ENCODE measurements around the gene GNRH2. TPM values are rescaled to one million over a fixed set of nuclear protein-coding genes. Genes with fewer than 3 reads are reported as not detected.
"Not testable (repeated sequence)": the region's sequence is repeated elsewhere in the genome, so short reads cannot be mapped to it uniquely, and the experiment has no call there.

GNRH2 gene
- polyA plus RNA-seq, 1 of the 3 experiments (the other 2 are of a cell fraction), result 0.58 TPM

DNA sequence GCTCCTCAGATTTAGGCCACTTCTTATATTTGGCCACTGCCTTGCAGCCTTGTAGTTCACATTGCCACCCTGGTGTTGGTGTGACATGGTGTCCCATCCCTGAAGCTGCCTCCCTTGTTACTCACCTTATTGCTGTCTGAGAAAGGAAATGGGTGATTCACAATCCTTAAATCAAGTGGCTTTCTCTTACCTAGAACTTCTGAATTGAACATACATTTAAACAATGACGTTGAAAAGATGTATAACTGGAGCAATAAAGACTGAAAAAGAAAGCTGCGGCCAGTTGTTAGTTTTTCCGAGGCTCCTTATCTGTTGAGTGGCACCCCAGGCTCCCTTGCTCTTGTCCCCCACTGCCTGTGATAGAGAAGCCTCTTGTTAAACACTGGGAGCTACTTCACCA lies 28.8 kb upstream of the GNRH2 start:
- no peak overlapping the region for H2AFZ ChIP-seq (ENCODE audit: low read depth)
- H3K9ac ChIP-seq, result no peak overlapping the region
- no peaks in the 10 kb centered on the region for H3K9me3 ChIP-seq
- no peak overlapping the region for H3K4me2 ChIP-seq
- WGBS (ENCODE audit: low lambda C conversion rate), result 92% methylated on average over 3 of the region's 3 CpGs
- DNase-seq, result no peak
- no peak for TF ChIP-seq FOXJ3 (CRISPR knock-in tag; IDR thresholded peaks at IDR 0.05)
- no peak for TF ChIP-seq NRF1 (IDR thresholded peaks at IDR 0.05; ENCODE audit: low read depth, low read length)
- no peak for TF ChIP-seq RXRA (IDR thresholded peaks at IDR 0.05; ENCODE audit: borderline replicate concordance, low read depth)
- TF ChIP-seq EP300 (IDR thresholded peaks at IDR 0.05; ENCODE audit: borderline replicate concordance in 1 of 2, low read depth in 1 of 2, low read length in 1 of 2), result no peak
- no peak for TF ChIP-seq RAD21 (IDR thresholded peaks at IDR 0.05; ENCODE audit: low read length)
- TF ChIP-seq, protein P1, sequence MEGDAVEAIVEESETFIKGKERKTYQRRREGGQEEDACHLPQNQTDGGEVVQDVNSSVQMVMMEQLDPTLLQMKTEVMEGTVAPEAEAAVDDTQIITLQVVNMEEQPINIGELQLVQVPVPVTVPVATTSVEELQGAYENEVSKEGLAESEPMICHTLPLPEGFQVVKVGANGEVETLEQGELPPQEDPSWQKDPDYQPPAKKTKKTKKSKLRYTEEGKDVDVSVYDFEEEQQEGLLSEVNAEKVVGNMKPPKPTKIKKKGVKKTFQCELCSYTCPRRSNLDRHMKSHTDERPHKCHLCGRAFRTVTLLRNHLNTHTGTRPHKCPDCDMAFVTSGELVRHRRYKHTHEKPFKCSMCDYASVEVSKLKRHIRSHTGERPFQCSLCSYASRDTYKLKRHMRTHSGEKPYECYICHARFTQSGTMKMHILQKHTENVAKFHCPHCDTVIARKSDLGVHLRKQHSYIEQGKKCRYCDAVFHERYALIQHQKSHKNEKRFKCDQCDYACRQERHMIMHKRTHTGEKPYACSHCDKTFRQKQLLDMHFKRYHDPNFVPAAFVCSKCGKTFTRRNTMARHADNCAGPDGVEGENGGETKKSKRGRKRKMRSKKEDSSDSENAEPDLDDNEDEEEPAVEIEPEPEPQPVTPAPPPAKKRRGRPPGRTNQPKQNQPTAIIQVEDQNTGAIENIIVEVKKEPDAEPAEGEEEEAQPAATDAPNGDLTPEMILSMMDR (IDR thresholded peaks at IDR 0.05), result no peak
- TF ChIP-seq MEF2A (IDR thresholded peaks at IDR 0.05; ENCODE audit: borderline replicate concordance, low read depth), result no peak
- TF ChIP-seq MXI1 (IDR thresholded peaks at IDR 0.05; ENCODE audit: low read depth, low read length), result no peak
- TF ChIP-seq SIN3A (IDR thresholded peaks at IDR 0.05; ENCODE audit: borderline replicate concordance, low read depth, low read length), result no peak
- no peak for TF ChIP-seq TCF12 (IDR thresholded peaks at IDR 0.05)
- TF ChIP-seq, protein P2, sequence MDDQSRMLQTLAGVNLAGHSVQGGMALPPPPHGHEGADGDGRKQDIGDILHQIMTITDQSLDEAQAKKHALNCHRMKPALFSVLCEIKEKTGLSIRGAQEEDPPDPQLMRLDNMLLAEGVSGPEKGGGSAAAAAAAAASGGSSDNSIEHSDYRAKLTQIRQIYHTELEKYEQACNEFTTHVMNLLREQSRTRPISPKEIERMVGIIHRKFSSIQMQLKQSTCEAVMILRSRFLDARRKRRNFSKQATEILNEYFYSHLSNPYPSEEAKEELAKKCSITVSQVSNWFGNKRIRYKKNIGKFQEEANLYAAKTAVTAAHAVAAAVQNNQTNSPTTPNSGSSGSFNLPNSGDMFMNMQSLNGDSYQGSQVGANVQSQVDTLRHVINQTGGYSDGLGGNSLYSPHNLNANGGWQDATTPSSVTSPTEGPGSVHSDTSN (IDR thresholded peaks at IDR 0.05), result no peak
- ChIA-PET POLR2A (interaction anchor here (0.5 kb wide), 1 partner anchor 224 kb away, joined by 4 read pairs; no protein-coding TSS in a partner anchor), CTCF (interaction anchor here (1.5 kb wide), 1 partner anchor 14 kb away, joined by 6 read pairs; no protein-coding TSS in a partner anchor)
- no peaks in the 10 kb centered on the region for H3K4me1 ChIP-seq (ENCODE audit: control insufficient read depth in 1 of 2, insufficient read depth in 2 of 2, low read depth in 1 of 2, low read length in 1 of 2)
- H3F3A ChIP-seq (replicated peaks; ENCODE audit: insufficient read depth), result peaks cover 6% of the 10 kb centered on the region
- no peaks in the 10 kb centered on the region for H4K20me1 ChIP-seq (ENCODE audit: insufficient read depth)
- H3K79me2 ChIP-seq (ENCODE audit: insufficient read depth), result no peaks in the 10 kb centered on the region
- peaks cover 15 to 33% of the 10 kb centered on the region in 2 experiments for H3K36me3 ChIP-seq (replicated peaks in 1 of 2; ENCODE audit: control insufficient read depth in 1 of 2, insufficient read depth in 2 of 2, low read length in 1 of 2)
- no peak overlapping the region for H3K4me3 ChIP-seq (ENCODE audit: low read depth in 2 of 2, low read length in 1 of 2)
- H3K27me3 ChIP-seq (ENCODE audit: insufficient read depth), result no peaks in the 10 kb centered on the region
- H3K9me2 ChIP-seq, result no peaks in the 10 kb centered on the region
- no peak overlapping the region for H3K27ac ChIP-seq (ENCODE audit: low read depth in 2 of 2, low read length in 1 of 2)

DNA sequence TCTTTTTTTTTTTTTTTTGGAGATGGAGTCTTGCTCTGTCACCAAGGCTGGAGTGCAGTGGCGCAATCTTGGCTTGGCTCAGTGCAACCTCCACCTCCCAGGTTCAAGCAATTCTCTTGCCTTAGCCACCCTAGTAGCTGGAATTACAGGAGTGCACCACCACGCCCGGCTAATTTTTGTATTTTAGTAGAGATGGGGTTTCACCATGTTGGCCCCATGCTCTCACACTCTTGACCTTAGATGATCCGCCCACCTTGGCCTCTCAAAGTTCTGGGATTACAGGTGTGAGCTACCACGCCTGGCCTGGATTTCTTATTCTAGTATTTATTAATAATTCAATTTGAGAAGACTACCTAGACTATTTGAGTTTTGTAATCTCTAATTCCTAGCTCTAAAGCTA lies 28.1 kb upstream of the GNRH2 start:
- H3F3A ChIP-seq (replicated peaks; ENCODE audit: insufficient read depth); H3K9me3 ChIP-seq; H3K4me1 ChIP-seq (ENCODE audit: control insufficient read depth in 1 of 2, insufficient read depth in 2 of 2, low read depth in 1 of 2, low read length in 1 of 2); H3K79me2 ChIP-seq (ENCODE audit: insufficient read depth); H2AFZ ChIP-seq (ENCODE audit: low read depth); H3K4me3 ChIP-seq (ENCODE audit: low read depth in 2 of 2, low read length in 1 of 2); H3K4me2 ChIP-seq; H4K20me1 ChIP-seq (ENCODE audit: insufficient read depth); H3K27ac ChIP-seq (ENCODE audit: low read depth in 2 of 2, low read length in 1 of 2); H3K9me2 ChIP-seq; H3K9ac ChIP-seq; H3K27me3 ChIP-seq (ENCODE audit: insufficient read depth); DNase-seq: not testable (repeated sequence)
- WGBS (ENCODE audit: low lambda C conversion rate), result 96% methylated on average over 5 of the region's 5 CpGs
- CTCF ChIA-PET, result interaction anchor here (1.5 kb wide), 1 partner anchor 14 kb away, joined by 6 read pairs; no protein-coding TSS in a partner anchor
- POLR2A ChIA-PET, result interaction anchor here (0.6 to 1.4 kb wide), 2 partner anchors 30 to 317 kb away, joined by 3 read pairs; no protein-coding TSS in a partner anchor
- peaks cover 15 to 30% of the 10 kb centered on the region in 2 experiments for H3K36me3 ChIP-seq (replicated peaks in 1 of 2; ENCODE audit: control insufficient read depth in 1 of 2, insufficient read depth in 2 of 2, low read length in 1 of 2)
